Jurkat, Clone E6-1 (cell line): ENCODE data around the gene KCNK4.

Experiments
- DNase-seq: peaks from one replicate; pipeline ENCODE4 v3.0.0-alpha.2; 2011; ENCODE audit warnings: low read depth, low spot score
- H3K4me3 ChIP-seq: 2 replicates; pipeline ENCODE4 v1.5.1; 2011; ENCODE audit warnings: mild to moderate bottlenecking, low read length, control low read depth, moderate library complexity

KCNK4 gene

DNA sequence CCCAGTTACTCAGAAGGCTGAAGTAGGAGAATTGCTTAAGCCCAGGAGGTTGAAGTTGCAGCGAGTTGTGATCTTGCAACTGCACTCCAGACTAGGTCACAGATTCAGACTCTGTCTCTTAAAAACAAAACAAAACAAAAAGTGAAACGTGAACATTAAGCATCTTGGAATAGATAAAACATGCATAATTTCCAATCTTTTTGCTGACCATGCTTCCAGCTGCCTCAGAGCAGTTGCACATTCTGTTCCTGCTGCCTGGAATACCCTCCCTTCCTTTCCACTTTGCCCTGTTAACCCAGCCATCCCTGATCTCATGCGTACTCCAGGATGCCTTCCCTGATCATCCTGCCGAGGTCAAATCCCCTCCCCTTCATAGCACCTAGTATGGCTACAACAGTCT lies 48.2 kb downstream of the KCNK4 start:
- DNase-seq: no peak
- H3K4me3 ChIP-seq: peak overlapping the region; percentile 48

DNA sequence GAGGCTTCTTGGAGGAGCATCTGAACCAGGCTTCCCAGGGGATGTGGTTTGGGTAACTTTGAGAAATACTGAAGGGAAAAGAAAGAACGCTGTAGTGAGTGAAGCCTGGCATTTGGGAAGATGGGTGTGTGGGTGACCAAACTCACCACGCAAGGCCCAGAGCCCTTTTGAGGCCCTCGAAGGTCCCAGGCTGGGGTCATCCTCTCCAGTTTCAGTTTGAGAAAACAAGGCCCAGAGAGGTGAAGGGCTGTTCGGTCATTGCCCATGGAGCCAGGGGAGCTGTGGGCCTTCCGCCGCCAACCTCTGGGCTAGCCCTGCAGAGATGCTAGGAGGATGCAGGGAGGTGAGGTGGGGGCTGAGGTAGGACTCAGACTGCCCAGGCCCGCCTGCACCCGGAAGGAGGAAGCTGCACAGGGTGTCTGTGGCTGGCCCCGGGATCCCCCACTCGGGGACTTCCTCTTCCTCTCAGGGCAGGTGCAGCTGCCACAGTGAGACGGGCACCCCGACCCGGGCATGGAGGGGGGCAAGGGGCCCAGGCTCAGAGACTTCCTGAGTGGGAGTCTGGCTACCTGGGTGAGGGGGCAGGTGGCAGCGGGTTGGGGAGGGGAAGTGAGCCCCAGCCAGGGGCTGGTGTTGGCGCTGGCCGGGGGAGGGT lies 48.8 kb downstream of the KCNK4 start, which contains the start of gene CCDC88B:
CCDC88B (plus strand) TSS at position 451 of the 655 bp plus-strand sequence; CDS start at position 514, 63 bp downstream.
- H3K4me3 ChIP-seq: peak within 1 kb of the TSS; percentile 48
- DNase-seq: peak; percentile 70

DNA sequence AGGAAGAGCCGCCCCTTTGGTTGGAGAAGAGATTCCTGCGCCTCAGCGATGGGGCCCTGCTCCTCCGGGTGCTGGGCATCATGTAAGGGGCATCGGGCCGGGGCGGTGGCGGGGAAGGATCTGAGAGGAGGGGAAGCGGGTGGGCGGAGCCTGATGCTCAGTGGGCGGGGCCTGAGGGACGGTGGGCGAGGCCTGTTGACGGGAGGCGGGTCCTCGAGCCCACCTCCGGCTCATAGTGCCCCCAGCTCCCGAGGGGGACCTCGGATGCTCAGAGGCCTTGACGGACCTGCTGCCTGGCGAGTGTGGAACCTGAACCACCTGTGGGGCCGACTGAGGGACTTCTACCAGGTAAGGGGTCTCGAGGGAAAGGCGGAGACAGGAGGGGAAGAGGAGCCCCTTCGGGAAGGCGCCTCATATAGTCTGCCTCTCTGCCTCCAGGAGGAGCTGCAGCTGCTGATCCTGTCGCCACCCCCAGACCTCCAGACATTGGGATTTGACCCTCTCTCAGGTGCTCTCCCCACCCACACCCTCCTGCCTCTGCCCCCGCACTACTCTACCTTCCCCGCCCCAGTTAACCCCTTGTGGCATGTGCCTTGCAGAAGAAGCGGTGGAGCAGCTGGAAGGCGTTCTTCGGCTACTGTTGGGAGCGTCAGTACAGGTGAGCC lies 49.7 kb downstream of the KCNK4 start:
- DNase-seq: no peak
- peak overlapping the region; percentile 48 for H3K4me3 ChIP-seq

DNA sequence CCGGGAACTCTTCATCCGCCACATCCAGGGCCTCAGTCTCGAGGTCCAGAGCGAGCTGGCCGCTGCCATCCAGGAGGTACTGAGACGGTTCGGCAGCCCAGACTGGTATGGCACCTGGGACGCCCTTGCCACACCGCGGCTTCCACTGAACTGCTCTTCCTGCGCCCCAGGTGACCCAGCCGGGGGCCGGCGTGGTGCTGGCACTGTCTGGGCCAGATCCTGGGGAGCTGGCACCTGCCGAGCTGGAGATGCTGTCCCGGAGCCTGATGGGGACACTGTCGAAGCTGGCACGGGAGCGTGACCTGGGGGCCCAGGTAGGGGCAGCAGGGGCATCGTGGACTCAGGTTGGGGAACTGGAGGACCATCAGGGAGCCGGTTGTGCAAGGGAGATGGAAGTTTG lies 50.3 kb downstream of the KCNK4 start:
- no peak overlapping the region for H3K4me3 ChIP-seq
- no peak for DNase-seq

DNA sequence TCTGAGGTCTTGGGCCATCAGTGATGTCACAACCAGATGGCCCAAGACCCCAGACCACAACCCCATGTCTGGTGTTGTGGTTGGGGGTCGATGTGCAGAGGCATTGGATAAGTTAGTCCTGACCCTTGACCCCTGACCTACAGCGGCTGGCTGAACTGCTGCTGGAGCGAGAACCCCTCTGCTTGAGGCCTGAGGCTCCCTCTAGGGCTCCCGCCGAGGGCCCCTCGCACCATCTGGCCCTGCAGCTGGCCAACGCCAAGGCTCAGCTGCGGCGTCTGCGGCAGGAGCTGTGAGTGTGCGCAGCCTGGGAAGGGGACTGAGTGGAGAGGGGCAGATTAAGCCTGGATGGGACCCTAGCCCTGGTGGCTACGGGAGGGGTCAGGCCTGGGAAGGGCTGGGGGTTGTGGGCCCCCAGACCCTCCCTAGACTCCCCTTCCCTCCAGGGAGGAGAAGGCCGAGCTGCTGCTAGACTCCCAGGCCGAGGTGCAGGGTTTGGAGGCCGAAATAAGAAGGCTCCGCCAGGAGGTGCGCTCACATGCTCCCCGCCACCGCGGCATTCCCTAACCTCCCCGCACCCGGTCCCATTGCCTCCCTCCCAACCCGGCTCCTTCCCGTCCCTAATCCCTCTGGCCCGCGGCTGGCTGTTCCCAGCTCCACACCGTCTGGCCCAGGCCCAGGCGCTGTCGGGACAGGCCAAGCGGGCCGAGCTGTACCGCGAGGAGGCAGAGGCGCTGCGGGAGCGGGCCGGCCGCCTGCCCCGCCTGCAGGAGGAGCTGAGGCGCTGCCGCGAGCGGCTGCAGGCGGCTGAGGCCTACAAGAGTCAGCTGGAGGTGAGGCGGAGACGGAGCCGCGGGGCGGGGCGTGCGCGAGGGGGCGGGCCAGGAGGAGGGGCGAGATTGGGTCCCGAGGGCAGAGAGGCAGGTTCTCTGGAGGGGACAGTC lies 51.0 kb downstream of the KCNK4 start:
- DNase-seq: peak; percentile 72
- 0 out of 2 replicates have a peak overlapping the region, but pooled peaks have one; percentile 13 for H3K4me3 ChIP-seq

DNA sequence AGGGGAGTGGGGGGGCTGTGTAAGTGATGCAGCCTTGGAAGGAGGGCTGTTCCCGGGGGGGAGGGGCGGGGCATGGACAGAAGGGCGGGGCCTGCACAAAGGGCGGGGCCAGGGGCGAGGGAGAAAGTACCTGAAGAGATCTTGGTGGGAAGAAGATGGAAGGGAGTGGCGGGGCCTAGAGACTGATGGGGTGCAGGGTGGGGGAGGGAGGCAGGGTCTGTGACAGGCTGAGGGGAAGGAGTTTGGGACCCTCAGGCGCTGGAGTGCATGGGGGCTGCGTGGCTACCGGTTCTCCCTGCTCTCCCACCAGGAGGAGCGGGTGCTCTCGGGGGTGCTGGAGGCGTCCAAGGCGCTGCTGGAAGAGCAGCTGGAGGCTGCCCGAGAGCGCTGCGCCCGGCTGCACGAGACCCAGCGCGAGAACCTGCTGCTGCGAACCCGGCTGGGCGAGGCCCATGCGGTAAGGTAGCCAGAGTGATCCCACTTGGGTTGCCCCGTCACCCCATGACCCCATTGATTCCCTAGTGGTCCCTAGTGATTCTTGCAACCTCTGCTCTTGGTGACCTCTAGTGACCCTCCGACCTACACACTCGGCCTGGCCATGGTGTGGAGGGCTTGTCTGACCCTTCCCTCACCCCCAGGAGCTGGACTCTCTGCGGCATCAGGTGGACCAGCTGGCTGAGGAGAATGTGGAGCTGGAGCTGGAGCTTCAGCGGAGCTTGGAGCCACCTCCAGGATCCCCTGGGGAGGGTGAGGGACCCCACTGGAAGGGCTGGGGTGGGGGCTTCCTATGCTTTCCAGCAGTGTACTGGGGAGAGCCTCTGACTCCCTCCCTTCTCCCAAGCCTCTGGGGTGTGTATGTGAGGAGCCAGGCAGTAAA lies 52.0 kb downstream of the KCNK4 start:
- H3K4me3 ChIP-seq: no peak overlapping the region
- no peak for DNase-seq

DNA sequence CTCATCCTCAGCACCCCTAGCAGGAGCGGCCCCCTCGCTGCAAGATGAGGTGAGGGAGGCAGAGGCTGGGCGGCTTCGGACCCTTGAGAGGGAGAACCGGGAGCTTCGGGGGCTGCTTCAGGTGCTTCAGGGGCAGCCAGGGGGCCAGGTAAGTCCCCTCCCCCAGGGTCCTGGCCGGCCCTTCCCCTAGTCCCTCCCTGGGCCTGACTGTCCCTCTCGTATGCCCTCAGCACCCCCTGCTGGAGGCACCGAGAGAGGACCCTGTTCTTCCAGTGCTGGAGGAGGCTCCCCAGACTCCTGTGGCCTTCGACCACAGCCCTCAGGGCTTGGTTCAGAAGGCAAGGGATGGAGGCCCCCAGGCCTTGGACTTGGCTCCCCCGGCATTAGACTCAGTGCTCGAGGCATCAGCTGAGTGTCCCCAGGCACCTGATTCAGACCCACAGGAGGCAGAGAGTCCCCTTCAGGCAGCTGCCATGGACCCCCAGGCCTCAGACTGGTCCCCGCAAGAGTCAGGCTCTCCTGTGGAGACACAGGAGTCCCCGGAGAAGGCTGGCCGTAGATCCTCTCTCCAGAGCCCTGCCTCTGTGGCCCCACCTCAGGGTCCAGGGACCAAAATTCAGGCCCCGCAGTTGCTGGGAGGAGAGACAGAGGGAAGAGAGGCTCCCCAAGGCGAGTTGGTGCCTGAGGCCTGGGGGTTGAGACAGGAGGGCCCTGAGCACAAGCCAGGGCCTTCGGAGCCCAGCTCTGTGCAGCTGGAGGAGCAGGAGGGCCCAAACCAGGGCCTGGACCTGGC lies 52.9 kb downstream of the KCNK4 start:
- no peak overlapping the region for H3K4me3 ChIP-seq
- DNase-seq: no peak

DNA sequence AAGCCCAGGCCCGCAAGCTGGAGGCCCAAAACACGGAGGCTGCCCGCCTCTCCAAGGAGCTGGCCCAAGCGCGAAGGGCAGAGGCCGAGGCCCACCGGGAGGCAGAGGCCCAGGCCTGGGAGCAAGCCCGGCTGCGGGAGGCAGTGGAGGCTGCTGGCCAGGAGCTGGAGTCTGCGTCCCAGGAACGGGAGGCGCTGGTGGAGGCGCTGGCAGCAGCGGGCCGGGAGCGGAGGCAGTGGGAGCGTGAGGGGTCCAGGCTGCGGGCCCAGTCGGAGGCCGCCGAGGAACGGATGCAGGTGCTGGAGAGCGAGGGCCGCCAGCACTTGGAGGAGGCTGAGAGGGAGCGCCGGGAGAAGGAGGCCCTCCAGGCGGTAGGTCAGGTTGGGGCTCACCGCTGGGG lies 53.7 kb downstream of the KCNK4 start:
- no peak overlapping the region for H3K4me3 ChIP-seq
- DNase-seq: no peak

DNA sequence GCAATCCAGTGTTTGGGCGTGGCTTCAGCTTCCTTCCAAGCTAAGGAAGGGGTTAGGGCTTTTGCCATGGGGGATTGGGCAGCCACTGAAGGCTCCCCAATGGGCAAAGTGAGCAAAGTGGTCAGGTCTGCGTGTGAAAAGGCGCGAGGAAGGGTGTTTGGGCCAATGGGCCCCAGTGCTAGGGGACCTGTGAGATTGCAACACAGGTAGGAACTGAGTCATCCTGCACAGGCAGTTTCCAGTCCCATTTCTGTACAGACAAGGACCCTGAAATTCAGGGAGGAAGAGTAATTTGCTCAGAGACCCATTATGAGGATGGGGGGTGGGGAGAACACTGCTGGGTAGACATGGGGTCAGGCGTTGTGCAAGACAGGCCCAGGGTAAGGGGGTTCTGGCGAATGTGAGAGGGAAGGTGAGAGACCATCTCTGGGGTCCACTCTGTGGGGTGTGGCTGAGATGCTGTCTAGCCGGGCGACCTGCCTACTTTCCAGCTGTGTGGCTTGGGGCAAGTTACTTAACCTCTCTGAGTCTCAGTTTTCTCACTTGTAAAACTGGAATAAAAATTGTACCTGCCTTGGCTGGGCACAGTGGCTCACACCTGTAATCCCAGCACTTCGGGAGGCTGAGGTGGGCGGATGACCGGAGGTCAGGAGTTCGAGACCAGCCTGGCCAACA lies 56.2 kb downstream of the KCNK4 start:
- no peak overlapping the region for H3K4me3 ChIP-seq
- no peak for DNase-seq

DNA sequence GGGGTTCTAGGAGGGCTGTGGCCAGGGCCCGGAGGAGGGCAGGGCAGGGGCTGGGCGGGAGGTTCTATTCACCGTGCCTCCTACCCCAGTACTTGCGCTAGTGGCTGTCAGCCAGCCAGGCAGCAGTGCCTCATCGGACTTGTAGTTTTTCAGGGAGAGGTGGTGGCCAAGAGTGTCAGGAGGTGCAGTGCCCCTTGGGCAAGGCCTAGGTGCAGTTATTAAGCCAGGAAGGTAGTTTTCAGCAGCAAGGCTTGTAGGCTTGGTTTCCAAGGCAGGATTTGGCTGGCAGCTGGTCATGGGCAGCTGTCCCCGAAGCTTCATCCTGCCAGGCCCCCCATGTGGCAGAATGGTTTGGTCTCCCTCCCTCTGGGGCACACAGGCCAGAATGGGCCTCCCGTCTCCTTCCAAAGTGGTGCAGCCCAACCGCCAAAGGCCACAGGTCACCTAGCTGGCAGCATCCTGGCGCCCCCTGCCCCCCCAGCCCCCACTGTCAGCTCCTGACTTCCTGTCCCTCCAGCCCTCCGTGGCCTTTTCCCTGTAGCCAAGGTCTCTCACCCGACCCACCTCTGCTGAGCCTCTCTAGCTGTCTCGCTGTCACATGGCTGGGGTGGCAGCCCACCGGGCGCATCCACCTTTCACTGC lies 57.4 kb downstream of the KCNK4 start:
- no peak for DNase-seq
- no peak overlapping the region for H3K4me3 ChIP-seq

DNA sequence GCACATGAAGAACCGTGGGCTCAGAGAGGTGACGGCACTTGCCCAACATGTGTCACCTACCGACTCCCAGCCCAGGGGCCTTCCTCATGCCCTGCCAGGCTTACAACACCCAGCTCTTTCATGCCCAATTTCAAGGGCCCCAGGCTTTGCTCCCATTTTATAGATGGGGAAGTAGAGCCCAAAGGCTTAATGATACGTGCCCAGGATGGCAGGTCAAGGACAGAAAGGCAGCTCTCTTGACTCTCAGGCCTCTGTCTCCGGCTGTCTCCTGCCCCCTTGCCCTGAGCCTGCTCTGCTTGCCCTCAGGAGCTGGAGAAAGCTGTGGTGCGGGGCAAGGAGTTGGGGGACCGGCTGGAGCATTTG lies 57.9 kb downstream of the KCNK4 start:
- no peak overlapping the region for H3K4me3 ChIP-seq
- DNase-seq: no peak

DNA sequence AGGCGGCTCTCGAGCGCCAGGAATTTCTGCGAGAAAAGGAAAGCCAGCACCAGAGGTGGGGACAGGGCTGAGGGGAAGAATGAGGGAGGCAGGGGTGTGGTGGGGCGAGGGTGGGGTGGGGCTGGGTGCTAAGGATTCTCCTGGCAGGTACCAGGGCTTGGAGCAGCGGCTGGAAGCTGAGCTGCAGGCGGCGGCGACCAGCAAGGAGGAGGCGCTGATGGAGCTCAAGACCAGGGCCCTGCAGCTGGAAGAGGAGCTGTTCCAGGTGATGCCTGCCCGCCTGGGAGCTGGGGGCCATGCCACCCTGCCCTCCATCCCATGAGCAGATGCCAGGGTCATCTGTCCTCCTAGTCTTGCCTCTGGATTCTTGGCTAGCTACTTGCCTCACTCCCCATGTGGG lies 58.3 kb downstream of the KCNK4 start:
- no peak overlapping the region for H3K4me3 ChIP-seq
- DNase-seq: no peak
